Stomach (tissue), 9 donors: ENCODE data around the gene DPP8. TPM values are rescaled to one million over a fixed set of nuclear protein-coding genes. Genes with fewer than 3 reads are reported as not detected.
A peak's percentile ranks its signal among the peaks of the same experiment; 100 is the strongest.

Source experiments
- DNase-seq, 2 donors: peaks; one replicate each; pipeline versions ENCODE4 v3.0.0 to v3.0.0-alpha.2; 2013 to 2019
- H3K27ac ChIP-seq, 5 donors: fragments of 200-600 bp in 4 of 5; sonication (generic) in 4 of 5; one replicate each; pipeline ENCODE4 v1.5.1; 2013 to 2019; ENCODE audit warnings: mild to moderate bottlenecking in 1 of 5, moderate library complexity in 1 of 5
- H3K27me3 ChIP-seq, 3 donors: fragments of 200-600 bp; sonication (generic); one replicate each; pipeline ENCODE4 v1.5.1; 2017 to 2019; ENCODE audit warnings: mixed run types in 1 of 3
- H3K36me3 ChIP-seq, 4 donors: fragments of 200-600 bp; sonication (generic); 1 replicate in 3 of 4; 2 replicates in 1 of 4; pipeline ENCODE4 v1.5.1; 2016 to 2019
- H3K4me1 ChIP-seq, 4 donors: fragments of 200-600 bp; sonication (generic); one replicate each; pipeline ENCODE4 v1.5.1; 2016 to 2019
- H3K4me3 ChIP-seq, 4 donors: fragments of 200-600 bp; sonication (generic) in 3 of 4; one replicate each; pipeline ENCODE4 v1.5.1; 2016 to 2019; ENCODE audit warnings: mild to moderate bottlenecking in 1 of 4
- H3K9me3 ChIP-seq, 4 donors: fragments of 200-600 bp; sonication (generic); one replicate each; pipeline ENCODE4 v1.5.1; 2016 to 2019
- CTCF ChIP-seq, 7 experiments: fragments of 450-650 bp in 4 of 7; fragments of 200-600 bp in 3 of 7; sonication (generic) in 3 of 7; IDR thresholded peaks; one replicate each; pipeline ENCODE4 v1.5.1; 2016 to 2019; ENCODE audit warnings: antibody characterized with exemption in 7 of 7, control low read depth in 2 of 7, mild to moderate bottlenecking in 1 of 7
- EP300 ChIP-seq: sonication (generic); formaldehyde crosslinking; IDR thresholded peaks from one replicate; pipeline ENCODE4 v1.6.1; 2017; ENCODE audit warnings: antibody characterized with exemption
- POLR2A ChIP-seq, 4 donors: fragments of 450-650 bp; IDR thresholded peaks; one replicate each; pipeline ENCODE4 v1.6.1; 2016; ENCODE audit warnings: antibody characterized with exemption in 4 of 4, control low read depth in 2 of 4, mild to moderate bottlenecking in 1 of 4, moderate library complexity in 1 of 4
- POLR2AphosphoS5 ChIP-seq, 3 donors: sonication (generic); formaldehyde crosslinking; IDR thresholded peaks; one replicate each; pipeline ENCODE4 v1.6.1; 2016; ENCODE audit warnings: antibody characterized with exemption in 3 of 3
- WGBS, 5 donors: extraction: QIAGEN DNeasy Blood & Tissue Kit in 3 of 5; methylation state at CpG; one replicate each; pipeline versions ENCODE4 v1.1.5 to v1.1.7; 2013 to 2018; 5-methylcytosine and 5-hydroxymethylcytosine counted together
- intact Hi-C: fragments of 100-400 bp; cut with DNase I; formaldehyde crosslinking; loops from one replicate; pipeline ENCODE4 v1.15.1; 2023; ENCODE audit warnings: low total_unique reads
- polyA plus RNA-seq, 3 donors: library from polyadenylated mRNA; stranded (reverse); fragments of 200-250 nt; gene quantifications; one replicate each; pipeline ENCODE4 v1.2.3, GENCODE V29; 2013
- total RNA-seq, 5 donors: library from RNA; depleted of rRNA; stranded (reverse); fragments of >200 nt; gene quantifications; one replicate each; pipeline versions ENCODE4 v1.1.0 to v1.2.3, GENCODE V29; 2014 to 2016
- donor health status: healthy with polysubstance abuse.
- donor health status: Bipolar disorder and iron deficiency.
- donor health status: healthy.

Gene DPP8
- total and polyA plus RNA-seq, 8 donors = 4.5 to 89.0 (median 21.6) TPM

GRCh38 chr15:65413051-65413759 lies 104.3 kb downstream of the DPP8 start:
- intact Hi-C loops = no loop called here
- Histone ChIP-seq H3K9me3 (no peaks in the 10 kb centered on the region), H3K4me3 (no peak overlapping the region), H3K27ac (peak overlapping the region in 1 of 5 donors; percentile 1), H3K4me1 (peaks cover 7 to 15% (median 11%) of the 10 kb centered on the region in 4 donors), H3K36me3 (no peaks in the 10 kb centered on the region), H3K27me3 (peaks cover 0 to 54% (median 0%) of the 10 kb centered on the region in 3 donors)
- TF ChIP-seq POLR2A (IDR thresholded peaks at IDR 0.05) (no peak), CTCF (IDR thresholded peaks at IDR 0.05) (no peak), POLR2AphosphoS5 (IDR thresholded peaks at IDR 0.05) (no peak), EP300 (no peak)
- no peak for DNase-seq

GRCh38 chr15:65412556-65412955 lies 104.9 kb downstream of the DPP8 start:
- Histone ChIP-seq H3K36me3 (no peaks in the 10 kb centered on the region), H3K27ac (no peak overlapping the region), H3K9me3 (no peaks in the 10 kb centered on the region), H3K4me1 (peaks cover 7 to 15% (median 11%) of the 10 kb centered on the region in 4 donors), H3K27me3 (peaks cover 0 to 48% (median 0%) of the 10 kb centered on the region in 3 donors), H3K4me3 (no peak overlapping the region)
- TF ChIP-seq POLR2AphosphoS5 (IDR thresholded peaks at IDR 0.05) = no peak
- TF ChIP-seq EP300 = no peak
- no peak for TF ChIP-seq CTCF (IDR thresholded peaks at IDR 0.05)
- TF ChIP-seq POLR2A (IDR thresholded peaks at IDR 0.05) = no peak
- intact Hi-C loops = no loop called here
- 32 to 64% (median 35%) methylated on average over 1 of the region's 1 CpG for WGBS, 5 donors
- DNase-seq = no peak

GRCh38 chr15:65411465-65412071 lies 105.9 kb downstream of the DPP8 start:
- no peaks in the 10 kb centered on the region for H3K36me3 ChIP-seq
- no peak for DNase-seq
- H3K27me3 ChIP-seq = peaks cover 0 to 41% (median 0%) of the 10 kb centered on the region in 3 donors
- H3K9me3 ChIP-seq = no peaks in the 10 kb centered on the region
- intact Hi-C loops = no loop called here
- no peak overlapping the region for H3K4me3 ChIP-seq
- peaks cover 7 to 15% (median 11%) of the 10 kb centered on the region in 4 donors for H3K4me1 ChIP-seq
- WGBS, 5 donors = 72 to 86% (median 76%) methylated on average over 5 of the region's 5 CpGs
- TF ChIP-seq EP300 (no peak), POLR2AphosphoS5 (IDR thresholded peaks at IDR 0.05) (no peak), CTCF (IDR thresholded peaks at IDR 0.05) (no peak), POLR2A (IDR thresholded peaks at IDR 0.05) (no peak)
- H3K27ac ChIP-seq = no peak overlapping the region

GRCh38 chr15:65410972-65411371 lies 106.5 kb downstream of the DPP8 start:
- H3K4me1 ChIP-seq = peaks cover 7 to 15% (median 11%) of the 10 kb centered on the region in 4 donors
- TF ChIP-seq CTCF (IDR thresholded peaks at IDR 0.05) (no peak), POLR2AphosphoS5 (IDR thresholded peaks at IDR 0.05) (no peak), EP300 (no peak), POLR2A (IDR thresholded peaks at IDR 0.05) (no peak)
- WGBS, 5 donors = 69 to 81% (median 74%) methylated on average over 6 to 10 of the region's 10 CpGs
- H3K27ac ChIP-seq = no peak overlapping the region
- intact Hi-C loops = no loop called here
- no peaks in the 10 kb centered on the region for H3K36me3 ChIP-seq
- no peak for DNase-seq
- H3K27me3 ChIP-seq = peaks cover 0 to 38% (median 0%) of the 10 kb centered on the region in 3 donors
- no peak overlapping the region for H3K4me3 ChIP-seq
- no peaks in the 10 kb centered on the region for H3K9me3 ChIP-seq
